Spinal cord (tissue), 10 donors: ENCODE results near the gene EYA3. TPM values are rescaled to one million over a fixed set of nuclear protein-coding genes. Genes with fewer than 3 reads are reported as not detected.

ENCODE experiments used
- DNase-seq, 6 donors: peaks; one replicate each; pipeline versions ENCODE4 v3.0.0 to v3.0.0-alpha.2; 2013 to 2015; ENCODE audit warnings: low spot score in 6 of 6, low read depth in 4 of 6
- H3K27ac ChIP-seq: one replicate; pipeline ENCODE4 v1.5.1; 2013; ENCODE audit warnings: low read depth, low read length, control low read depth
- H3K27me3 ChIP-seq: one replicate; pipeline ENCODE4 v1.6.1; 2013; ENCODE audit warnings: low read length; ENCODE audit not compliant: control insufficient read depth, insufficient read depth
- H3K36me3 ChIP-seq: one replicate; pipeline ENCODE4 v1.6.1; 2013; ENCODE audit warnings: low read length; ENCODE audit not compliant: control insufficient read depth, insufficient read depth
- H3K4me1 ChIP-seq: one replicate; pipeline ENCODE4 v1.6.1; 2013; ENCODE audit warnings: low read length; ENCODE audit not compliant: control insufficient read depth, insufficient read depth
- H3K4me3 ChIP-seq: one replicate; pipeline ENCODE4 v1.5.1; 2013; ENCODE audit warnings: low read depth, low read length, control low read depth
- H3K9me3 ChIP-seq: one replicate; pipeline ENCODE4 v1.6.1; 2013; ENCODE audit warnings: low read length; ENCODE audit not compliant: control insufficient read depth, insufficient read depth
- WGBS: methylation state at CpG from one replicate; pipeline ENCODE4 v1.1.5; 2013; ENCODE audit warnings: missing lambda C conversion rate; ENCODE audit not compliant: insufficient coverage; 5-methylcytosine and 5-hydroxymethylcytosine counted together
- polyA plus RNA-seq, 2 donors: library from polyadenylated mRNA; unstranded; fragments of 120-200 nt; gene quantifications; one replicate each; pipeline ENCODE4 v1.2.1, GENCODE V29; 2013; ENCODE audit not compliant: insufficient read length in 2 of 2
- total RNA-seq, 2 donors: library from RNA; depleted of rRNA in 1 of 2; stranded (reverse); fragments of 120-200 nt in 1 of 2; fragments of >200 nt in 1 of 2; gene quantifications; one replicate each; pipeline versions ENCODE4 v1.2.3 to v1.2.4, GENCODE V29; 2013 to 2014
- donor health status: healthy.

Gene EYA3
- total and polyA plus RNA-seq, 4 donors: 14.3 to 17.5 (median 15.1) TPM

- no peaks in the 10 kb centered on the region for H3K4me1 ChIP-seq
- H3K4me3 ChIP-seq: no peak overlapping the region
- peak in 2 of 6 donors; percentile 62 to 92 for DNase-seq
- no CpG with 5 or more reads among the region's 3 CpGs for WGBS
- H3K36me3 ChIP-seq: peaks cover 21% of the 10 kb centered on the region
- H3K9me3 ChIP-seq: no peaks in the 10 kb centered on the region
- H3K27ac ChIP-seq: no peak overlapping the region
- no peaks in the 10 kb centered on the region for H3K27me3 ChIP-seq
These were observed 107.3 kb downstream of the EYA3 start for GRCh38 chr1:27981145-27981544.

- no CpG with 5 or more reads among the region's 1 CpG for WGBS
- no peak overlapping the region for H3K4me3 ChIP-seq
These were observed 108.1 kb downstream of the EYA3 start for GRCh38 chr1:27980216-27980845.

GRCh38 chr1:27979859-27980201, 108.6 kb downstream of the EYA3 start:
- no peak overlapping the region for H3K27ac ChIP-seq
- no peaks in the 10 kb centered on the region for H3K27me3 ChIP-seq
- no peak for DNase-seq
- H3K4me3 ChIP-seq: no peak overlapping the region
- no peaks in the 10 kb centered on the region for H3K4me1 ChIP-seq
- WGBS: 80% methylated on average over 1 of the region's 2 CpGs
- peaks cover 19% of the 10 kb centered on the region for H3K36me3 ChIP-seq
- H3K9me3 ChIP-seq: no peaks in the 10 kb centered on the region

More at GRCh38 chr1:27980216-27980845, 108.1 kb downstream of the EYA3 start:
- no peaks in the 10 kb centered on the region for H3K4me1 ChIP-seq
- no peaks in the 10 kb centered on the region for H3K9me3 ChIP-seq
- H3K27ac ChIP-seq: no peak overlapping the region
- peaks cover 18% of the 10 kb centered on the region for H3K36me3 ChIP-seq
- no peaks in the 10 kb centered on the region for H3K27me3 ChIP-seq
- DNase-seq: no peak

GRCh38 chr1:27979151-27979858, 109.1 kb downstream of the EYA3 start:
- H3K36me3 ChIP-seq: peaks cover 19% of the 10 kb centered on the region
- H3K4me3 ChIP-seq: no peak overlapping the region
- H3K27ac ChIP-seq: no peak overlapping the region
- 100% methylated on average over 1 of the region's 1 CpG for WGBS
- no peaks in the 10 kb centered on the region for H3K9me3 ChIP-seq
- peak in 2 of 6 donors; percentile 72 to 85 for DNase-seq
- H3K27me3 ChIP-seq: no peaks in the 10 kb centered on the region
- no peaks in the 10 kb centered on the region for H3K4me1 ChIP-seq

GRCh38 chr1:27974417-27974781, 114.0 kb downstream of the EYA3 start:
- Histone ChIP-seq H3K36me3 (peaks cover 20% of the 10 kb centered on the region), H3K4me3 (no peak overlapping the region), H3K9me3 (no peaks in the 10 kb centered on the region), H3K27ac (no peak overlapping the region), H3K27me3 (no peaks in the 10 kb centered on the region), H3K4me1 (peaks cover 18% of the 10 kb centered on the region)
- DNase-seq: no peak

- WGBS: 34% methylated on average over 2 of the region's 4 CpGs
- DNase-seq: no peak
- Histone ChIP-seq H3K36me3 (peaks cover 20% of the 10 kb centered on the region), H3K9me3 (no peaks in the 10 kb centered on the region), H3K27ac (no peak overlapping the region), H3K4me3 (no peak overlapping the region), H3K27me3 (no peaks in the 10 kb centered on the region), H3K4me1 (peaks cover 18% of the 10 kb centered on the region)
These were observed 114.5 kb downstream of the EYA3 start for GRCh38 chr1:27973771-27974416.

GRCh38 chr1:27972141-27972540, 116.3 kb downstream of the EYA3 start:
- H3K27ac ChIP-seq: peak overlapping the region; percentile 68
- peaks cover 25% of the 10 kb centered on the region for H3K4me1 ChIP-seq

GRCh38 chr1:27971674-27972073, 116.7 kb downstream of the EYA3 start:
- Histone ChIP-seq H3K36me3 (peaks cover 28% of the 10 kb centered on the region), H3K27ac (peak overlapping the region; percentile 68), H3K9me3 (no peaks in the 10 kb centered on the region), H3K4me3 (no peak overlapping the region), H3K27me3 (no peaks in the 10 kb centered on the region), H3K4me1 (peaks cover 28% of the 10 kb centered on the region)
- peak in 5 of 6 donors; percentile 41 to 91 (median 67) for DNase-seq

More at GRCh38 chr1:27972141-27972540, 116.3 kb downstream of the EYA3 start:
- Histone ChIP-seq H3K9me3 (no peaks in the 10 kb centered on the region), H3K4me3 (no peak overlapping the region), H3K36me3 (peaks cover 24% of the 10 kb centered on the region), H3K27me3 (no peaks in the 10 kb centered on the region)
- no CpG with 5 or more reads among the region's 4 CpGs for WGBS
- no peak for DNase-seq

- Histone ChIP-seq H3K9me3 (no peaks in the 10 kb centered on the region), H3K36me3 (peaks cover 36% of the 10 kb centered on the region), H3K27me3 (no peaks in the 10 kb centered on the region), H3K27ac (peak overlapping the region; percentile 17), H3K4me3 (no peak overlapping the region), H3K4me1 (peaks cover 28% of the 10 kb centered on the region)
- 81% methylated on average over 2 of the region's 6 CpGs for WGBS
- DNase-seq: peak in 1 of 6 donors; percentile 68
These were observed 118.0 kb downstream of the EYA3 start for GRCh38 chr1:27970401-27970800.

- H3K36me3 ChIP-seq: peaks cover 42% of the 10 kb centered on the region
- 91% methylated on average over 3 of the region's 3 CpGs for WGBS
- no peaks in the 10 kb centered on the region for H3K27me3 ChIP-seq
- peaks cover 28% of the 10 kb centered on the region for H3K4me1 ChIP-seq
- H3K9me3 ChIP-seq: no peaks in the 10 kb centered on the region
- no peak overlapping the region for H3K4me3 ChIP-seq
- no peak overlapping the region for H3K27ac ChIP-seq
- no peak for DNase-seq
These were observed 119.7 kb downstream of the EYA3 start for GRCh38 chr1:27968692-27969091.
